GM19043 (cell line): Measurements from ENCODE around the gene SLCO1B3.
"Not testable (repeated sequence)": the region's sequence is repeated elsewhere in the genome, so short reads cannot be mapped to it uniquely, and the experiment has no call there.

Experiments
- ATAC-seq: cut with Tn5 transposase; IDR thresholded peaks from one replicate; pipeline ENCODE4 v1.9.1; 2021; ENCODE audit warnings: low read depth; ENCODE audit not compliant: unreplicated experiment

The SLCO1B3 gene

GRCh38 chr12:20810487-20810886 is at the start of gene SLCO1B3:
Gene SLCO1B3 (plus strand): TSS chr12:20810705. CDS start chr12:20815739, 5,034 bp downstream.
- no peak for ATAC-seq

- no peak for ATAC-seq
Measured at GRCh38 chr12:20777420-20777819, 33.1 kb upstream of the SLCO1B3 start.

GRCh38 chr12:20778969-20779368 is 31.5 kb upstream of the SLCO1B3 start:
- ATAC-seq, result no peak

- not testable (repeated sequence) for ATAC-seq
Measured at GRCh38 chr12:20779971-20780370, 30.5 kb upstream of the SLCO1B3 start.

- ATAC-seq, result not testable (repeated sequence)
Measured at GRCh38 chr12:20783796-20784357, 26.6 kb upstream of the SLCO1B3 start.

- ATAC-seq, result no peak
Measured at GRCh38 chr12:20792971-20793370, 17.5 kb upstream of the SLCO1B3 start.

GRCh38 chr12:20798554-20798953 is 12.0 kb upstream of the SLCO1B3 start:
- no peak for ATAC-seq

- no peak for ATAC-seq
Measured at GRCh38 chr12:20800160-20800559, 10.3 kb upstream of the SLCO1B3 start.

- ATAC-seq, result no peak
Measured at GRCh38 chr12:20801035-20801434, 9.5 kb upstream of the SLCO1B3 start.

- no peak for ATAC-seq
Measured at GRCh38 chr12:20805921-20806320, 4.6 kb upstream of the SLCO1B3 start.

- no peak for ATAC-seq
Measured at GRCh38 chr12:20807192-20808080, 3.1 kb upstream of the SLCO1B3 start.

GRCh38 chr12:20808521-20808920 is 2.0 kb upstream of the SLCO1B3 start:
- no peak for ATAC-seq

- ATAC-seq, result no peak
Measured at GRCh38 chr12:20815574-20815973, 5.1 kb downstream of the SLCO1B3 start.

GRCh38 chr12:20822415-20822814 is 11.9 kb downstream of the SLCO1B3 start:
- no peak for ATAC-seq

- no peak for ATAC-seq
Measured at GRCh38 chr12:20822925-20823324, 12.4 kb downstream of the SLCO1B3 start.

- ATAC-seq, result no peak
Measured at GRCh38 chr12:20829919-20830318, 19.4 kb downstream of the SLCO1B3 start.

- no peak for ATAC-seq
Measured at GRCh38 chr12:20830456-20830855, 20.0 kb downstream of the SLCO1B3 start.

GRCh38 chr12:20832911-20833310 is 22.4 kb downstream of the SLCO1B3 start:
- no peak for ATAC-seq

GRCh38 chr12:20852649-20853048 is 42.1 kb downstream of the SLCO1B3 start:
- no peak for ATAC-seq

- ATAC-seq, result no peak
Measured at GRCh38 chr12:20863056-20863455, 52.6 kb downstream of the SLCO1B3 start.

- ATAC-seq, result no peak
Measured at GRCh38 chr12:20865873-20866272, 55.4 kb downstream of the SLCO1B3 start.

GRCh38 chr12:20868277-20868676 is 57.8 kb downstream of the SLCO1B3 start:
- no peak for ATAC-seq
